Effector memory CD4-positive, alpha-beta T cell (primary cell): ENCODE data around the gene ZNF563.

Experiments used
- DNase-seq, 3 donors: peaks; one replicate each; pipeline ENCODE4 v3.0.0-alpha.2; 2020
- H3K27ac ChIP-seq: 2 replicates; pipeline ENCODE4 v1.7.0; 2013; ENCODE audit warnings: mild to moderate bottlenecking, low read length, moderate library complexity; ENCODE audit not compliant: insufficient read depth, poor library complexity, severe bottlenecking
- H3K27me3 ChIP-seq: replicated peaks from 2 replicates; pipeline ENCODE4 v1.7.0; 2013; ENCODE audit warnings: mild to moderate bottlenecking, low read length; ENCODE audit not compliant: insufficient read depth, control insufficient read depth, poor library complexity, severe bottlenecking
- H3K36me3 ChIP-seq: 2 replicates; pipeline ENCODE4 v1.7.0; 2013; ENCODE audit warnings: mild to moderate bottlenecking, low read length, moderate library complexity; ENCODE audit not compliant: control insufficient read depth, insufficient read depth
- H3K4me1 ChIP-seq: 2 replicates; pipeline ENCODE4 v1.7.0; 2013; ENCODE audit warnings: low read length, mild to moderate bottlenecking; ENCODE audit not compliant: control insufficient read depth, insufficient read depth, poor library complexity, severe bottlenecking
- H3K4me3 ChIP-seq: 2 replicates; pipeline ENCODE4 v1.7.0; 2013; ENCODE audit warnings: low read length, low read depth, mild to moderate bottlenecking; ENCODE audit not compliant: insufficient read depth, poor library complexity, severe bottlenecking
- H3K9me3 ChIP-seq: 2 replicates; pipeline ENCODE4 v1.7.0; 2013; ENCODE audit warnings: mild to moderate bottlenecking, low read length, moderate library complexity; ENCODE audit not compliant: control insufficient read depth

The ZNF563 gene

GRCh38 chr19:12270854-12271253 lies 62.6 kb downstream of the ZNF563 start:
- no peaks in the 10 kb centered on the region for H3K27me3 ChIP-seq
- H3K36me3 ChIP-seq = peaks cover 52% of the 10 kb centered on the region
- no peak overlapping the region for H3K4me3 ChIP-seq
- H3K9me3 ChIP-seq = peaks cover 64% of the 10 kb centered on the region
- no peak overlapping the region for H3K27ac ChIP-seq
- DNase-seq = no peak
- no peaks in the 10 kb centered on the region for H3K4me1 ChIP-seq
